AG09309 (cell line): Measurements from ENCODE around the gene MAST4.
A peak's percentile ranks its signal among the peaks of the same experiment; 100 is the strongest.

ENCODE experiments used
- DNase-seq: peaks from one replicate; pipeline ENCODE4 v3.0.0-alpha.2; 2010; ENCODE audit warnings: low read depth
- H3K4me3 ChIP-seq: 2 replicates; pipeline ENCODE4 v1.5.1; 2011; ENCODE audit warnings: mild to moderate bottlenecking, low read depth, low read length, moderate library complexity; ENCODE audit not compliant: control insufficient read depth
- TF ChIP-seq, protein P1 (sequence below): IDR thresholded peaks from 2 replicates; pipeline ENCODE4 v1.5.1; 2011; ENCODE audit warnings: mild to moderate bottlenecking, low read depth, low read length, inconsistent platforms; ENCODE audit not compliant: insufficient read depth, control insufficient read depth; ENCODE audit errors: missing control alignments

Gene MAST4

DNA sequence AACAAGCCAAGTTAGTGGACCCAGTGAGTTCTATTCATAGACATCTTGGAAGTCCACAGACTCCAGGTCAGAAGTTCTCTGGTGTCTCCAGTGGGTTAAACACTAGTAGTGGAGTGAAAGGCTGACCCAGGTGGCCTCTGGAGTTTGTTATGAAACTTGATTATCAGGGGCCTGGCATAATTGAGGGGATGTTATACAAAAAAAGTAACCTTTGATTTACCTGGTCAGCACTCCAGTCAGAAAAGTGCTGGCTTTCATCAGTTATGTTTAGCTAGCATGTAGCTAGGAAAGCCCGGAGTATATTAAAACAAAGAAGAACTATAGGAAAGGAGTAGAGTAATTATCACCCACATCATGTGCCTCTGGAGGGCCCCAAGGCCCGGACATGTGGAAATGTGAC is 429.3 kb downstream of the MAST4 start:
- TF ChIP-seq, protein P1, sequence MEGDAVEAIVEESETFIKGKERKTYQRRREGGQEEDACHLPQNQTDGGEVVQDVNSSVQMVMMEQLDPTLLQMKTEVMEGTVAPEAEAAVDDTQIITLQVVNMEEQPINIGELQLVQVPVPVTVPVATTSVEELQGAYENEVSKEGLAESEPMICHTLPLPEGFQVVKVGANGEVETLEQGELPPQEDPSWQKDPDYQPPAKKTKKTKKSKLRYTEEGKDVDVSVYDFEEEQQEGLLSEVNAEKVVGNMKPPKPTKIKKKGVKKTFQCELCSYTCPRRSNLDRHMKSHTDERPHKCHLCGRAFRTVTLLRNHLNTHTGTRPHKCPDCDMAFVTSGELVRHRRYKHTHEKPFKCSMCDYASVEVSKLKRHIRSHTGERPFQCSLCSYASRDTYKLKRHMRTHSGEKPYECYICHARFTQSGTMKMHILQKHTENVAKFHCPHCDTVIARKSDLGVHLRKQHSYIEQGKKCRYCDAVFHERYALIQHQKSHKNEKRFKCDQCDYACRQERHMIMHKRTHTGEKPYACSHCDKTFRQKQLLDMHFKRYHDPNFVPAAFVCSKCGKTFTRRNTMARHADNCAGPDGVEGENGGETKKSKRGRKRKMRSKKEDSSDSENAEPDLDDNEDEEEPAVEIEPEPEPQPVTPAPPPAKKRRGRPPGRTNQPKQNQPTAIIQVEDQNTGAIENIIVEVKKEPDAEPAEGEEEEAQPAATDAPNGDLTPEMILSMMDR: no peak
- H3K4me3 ChIP-seq: no peak overlapping the region
- no peak for DNase-seq

DNA sequence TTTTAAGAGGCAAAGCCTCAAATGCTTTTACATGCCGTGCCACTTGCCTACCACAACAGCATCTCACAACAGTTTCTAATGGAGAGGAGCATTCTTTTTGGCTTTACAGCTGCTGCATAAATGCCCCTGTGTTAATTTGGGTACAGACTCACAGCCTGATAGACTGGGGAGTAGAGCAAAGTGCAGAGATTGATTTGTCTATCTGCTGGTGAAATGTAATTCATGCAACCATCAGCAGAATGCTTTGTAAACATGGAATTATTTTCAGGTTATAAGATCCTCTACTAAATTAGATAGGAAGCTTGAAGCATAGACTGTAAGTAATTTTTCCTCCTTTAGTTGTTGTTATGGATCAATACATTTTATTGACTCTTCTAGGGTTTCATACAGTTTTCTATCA is 430.1 kb downstream of the MAST4 start:
- DNase-seq: no peak
- TF ChIP-seq, protein P1: no peak
- H3K4me3 ChIP-seq: no peak overlapping the region

DNA sequence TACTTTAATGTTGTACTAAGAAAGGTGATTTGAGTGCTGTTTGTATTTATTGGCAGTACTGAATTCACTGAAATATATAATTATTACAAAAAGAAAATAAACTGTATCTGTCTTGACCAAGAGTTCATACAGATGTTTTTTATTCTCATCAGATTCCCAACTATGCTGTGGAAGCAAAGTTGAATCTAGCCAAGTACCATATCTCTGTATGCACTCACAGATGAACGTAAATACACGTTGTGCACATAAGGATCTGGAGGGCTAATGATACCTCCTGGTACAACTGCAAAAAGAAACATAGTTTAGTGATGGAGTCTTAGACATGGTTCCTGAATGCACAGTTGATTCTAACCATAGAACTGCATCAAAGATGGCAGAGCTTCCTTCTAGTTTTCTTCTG is 431.0 kb downstream of the MAST4 start:
- H3K4me3 ChIP-seq: no peak overlapping the region
- DNase-seq: no peak
- TF ChIP-seq, protein P1: no peak

DNA sequence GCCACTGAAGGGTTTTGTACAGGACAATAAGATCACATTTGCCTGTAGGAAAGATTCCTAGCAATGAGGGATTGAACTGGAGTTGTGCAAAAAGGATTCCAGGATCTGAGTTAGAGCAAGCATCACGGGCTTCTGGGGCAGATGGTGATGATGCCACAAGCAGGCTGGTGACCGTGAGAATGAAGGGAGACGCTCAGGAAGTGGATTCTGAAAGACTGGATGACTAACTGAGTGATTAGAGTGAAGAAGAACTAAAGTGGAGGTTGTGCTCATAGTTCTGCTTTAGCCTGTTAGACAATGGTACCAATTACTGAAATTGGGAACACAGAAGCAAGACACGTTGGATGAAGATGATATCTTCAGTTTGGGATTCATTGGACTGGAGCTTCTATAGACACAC is 432.2 kb downstream of the MAST4 start:
- TF ChIP-seq, protein P1: no peak
- peak; percentile 39 for DNase-seq
- H3K4me3 ChIP-seq: no peak overlapping the region

DNA sequence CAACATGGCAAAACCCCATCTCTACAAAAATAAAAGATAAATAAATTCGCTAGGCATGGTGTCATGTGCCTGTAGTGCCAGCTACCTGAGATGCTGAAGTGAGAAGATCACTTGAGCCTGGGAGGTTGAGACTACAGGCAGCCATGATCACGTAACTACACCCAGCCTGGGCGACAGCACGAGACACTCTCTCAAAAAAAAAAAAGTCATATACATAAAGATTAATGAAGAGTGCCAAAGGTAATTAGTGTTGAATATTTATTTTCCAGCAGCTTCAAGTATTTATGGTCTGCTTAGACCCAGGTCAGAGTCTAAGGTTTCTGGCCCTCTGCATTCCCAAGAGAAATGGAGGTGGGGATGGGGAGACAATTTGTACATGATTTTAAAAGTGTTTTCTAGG is 432.7 kb downstream of the MAST4 start:
- TF ChIP-seq, protein P1: no peak
- no peak for DNase-seq

DNA sequence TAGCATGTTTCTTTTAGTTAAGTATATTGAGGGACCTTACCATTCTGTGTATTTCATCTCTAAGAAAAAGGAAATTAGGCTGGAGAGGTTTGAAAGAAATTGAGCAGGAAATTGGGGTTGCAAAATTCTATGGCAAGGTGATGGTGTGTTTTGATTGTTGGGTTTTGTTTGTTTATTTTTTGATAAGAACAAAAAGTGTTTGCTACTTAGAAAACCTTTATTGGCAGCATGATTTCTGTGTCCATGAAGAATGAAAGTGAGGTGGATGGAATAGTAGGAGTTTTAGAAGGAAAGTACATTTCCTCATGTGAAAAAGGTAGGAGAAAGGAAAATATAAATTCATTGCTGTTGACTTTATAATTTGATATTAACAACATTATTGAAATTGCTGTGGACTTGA is 433.3 kb downstream of the MAST4 start:
- no peak overlapping the region for H3K4me3 ChIP-seq
- DNase-seq: no peak
- TF ChIP-seq, protein P1: no peak

More for the DNA sequence above, 432.7 kb downstream of the MAST4 start:
- H3K4me3 ChIP-seq: no peak overlapping the region
